ENCODE measurements around the gene ABHD12.

ABHD12 gene

GRCh38 chr20:25278636-25279361, 111.8 kb downstream of the ABHD12 start:
- Histone ChIP-seq H3K36me3 (ENCODE audit: control insufficient read depth in 2 of 2, insufficient read depth in 2 of 2, low read length in 2 of 2) (peaks cover 88 to 95% of the 10 kb centered on the region in 2 donors), H3K9ac (ENCODE audit: low read depth in 1 of 2, low read length in 2 of 2) (no peak overlapping the region), H3K27me3 (ENCODE audit: control insufficient read depth in 2 of 2, insufficient read depth in 2 of 2, low read length in 2 of 2) (no peaks in the 10 kb centered on the region), H3K27ac (ENCODE audit: low read depth in 2 of 2, low read length in 2 of 2) (peak overlapping the region in 1 of 2 donors; percentile 40), H3K4me1 (ENCODE audit: control insufficient read depth in 2 of 2, insufficient read depth in 2 of 2, low read length in 2 of 2) (peaks cover 0 to 10% of the 10 kb centered on the region in 2 donors), H3K4me3 (ENCODE audit: low read length in 2 of 2) (no peak overlapping the region), H3K9me3 (ENCODE audit: control insufficient read depth in 2 of 2, low read length in 2 of 2) (no peaks in the 10 kb centered on the region)

- peaks cover 91 to 97% of the 10 kb centered on the region in 2 donors for H3K36me3 ChIP-seq (ENCODE audit: control insufficient read depth in 2 of 2, insufficient read depth in 2 of 2, low read length in 2 of 2)
- H3K4me1 ChIP-seq (ENCODE audit: control insufficient read depth in 2 of 2, insufficient read depth in 2 of 2, low read length in 2 of 2), result peaks cover 0 to 10% of the 10 kb centered on the region in 2 donors
- no peaks in the 10 kb centered on the region for H3K9me3 ChIP-seq (ENCODE audit: control insufficient read depth in 2 of 2, low read length in 2 of 2)
- no peaks in the 10 kb centered on the region for H3K27me3 ChIP-seq (ENCODE audit: control insufficient read depth in 2 of 2, insufficient read depth in 2 of 2, low read length in 2 of 2)
- no peak overlapping the region for H3K4me3 ChIP-seq (ENCODE audit: low read length in 2 of 2)
- peak overlapping the region in 1 of 2 donors; percentile 62 for H3K27ac ChIP-seq (ENCODE audit: low read depth in 2 of 2, low read length in 2 of 2)
- no peak overlapping the region for H3K9ac ChIP-seq (ENCODE audit: low read depth in 1 of 2, low read length in 2 of 2)
Measured at GRCh38 chr20:25277941-25278521, 112.6 kb downstream of the ABHD12 start.

GRCh38 chr20:25277051-25277801, 113.4 kb downstream of the ABHD12 start:
- Histone ChIP-seq H3K27me3 (ENCODE audit: control insufficient read depth in 2 of 2, insufficient read depth in 2 of 2, low read length in 2 of 2) (no peaks in the 10 kb centered on the region), H3K9ac (ENCODE audit: low read depth in 1 of 2, low read length in 2 of 2) (no peak overlapping the region), H3K27ac (ENCODE audit: low read depth in 2 of 2, low read length in 2 of 2) (peak overlapping the region in 1 of 2 donors; percentile 62), H3K4me1 (ENCODE audit: control insufficient read depth in 2 of 2, insufficient read depth in 2 of 2, low read length in 2 of 2) (peaks cover 0 to 10% of the 10 kb centered on the region in 2 donors), H3K9me3 (ENCODE audit: control insufficient read depth in 2 of 2, low read length in 2 of 2) (no peaks in the 10 kb centered on the region), H3K4me3 (ENCODE audit: low read length in 2 of 2) (no peak overlapping the region), H3K36me3 (ENCODE audit: control insufficient read depth in 2 of 2, insufficient read depth in 2 of 2, low read length in 2 of 2) (peaks cover 91 to 96% of the 10 kb centered on the region in 2 donors)

- Histone ChIP-seq H3K9ac (ENCODE audit: low read depth in 1 of 2, low read length in 2 of 2) (no peak overlapping the region), H3K4me1 (ENCODE audit: control insufficient read depth in 2 of 2, insufficient read depth in 2 of 2, low read length in 2 of 2) (peaks cover 0 to 10% of the 10 kb centered on the region in 2 donors), H3K27me3 (ENCODE audit: control insufficient read depth in 2 of 2, insufficient read depth in 2 of 2, low read length in 2 of 2) (no peaks in the 10 kb centered on the region), H3K9me3 (ENCODE audit: control insufficient read depth in 2 of 2, low read length in 2 of 2) (no peaks in the 10 kb centered on the region), H3K27ac (ENCODE audit: low read depth in 2 of 2, low read length in 2 of 2) (no peak overlapping the region), H3K36me3 (ENCODE audit: control insufficient read depth in 2 of 2, insufficient read depth in 2 of 2, low read length in 2 of 2) (peaks cover 92 to 96% of the 10 kb centered on the region in 2 donors), H3K4me3 (ENCODE audit: low read length in 2 of 2) (no peak overlapping the region)
Measured at GRCh38 chr20:25276533-25277050, 114.0 kb downstream of the ABHD12 start.

GRCh38 chr20:25275813-25276532, 114.7 kb downstream of the ABHD12 start:
- H3K4me3 ChIP-seq (ENCODE audit: low read length in 2 of 2), result no peak overlapping the region
- peaks cover 92 to 96% of the 10 kb centered on the region in 2 donors for H3K36me3 ChIP-seq (ENCODE audit: control insufficient read depth in 2 of 2, insufficient read depth in 2 of 2, low read length in 2 of 2)
- H3K27ac ChIP-seq (ENCODE audit: low read depth in 2 of 2, low read length in 2 of 2), result no peak overlapping the region
- no peak overlapping the region for H3K9ac ChIP-seq (ENCODE audit: low read depth in 1 of 2, low read length in 2 of 2)
- no peaks in the 10 kb centered on the region for H3K27me3 ChIP-seq (ENCODE audit: control insufficient read depth in 2 of 2, insufficient read depth in 2 of 2, low read length in 2 of 2)
- H3K9me3 ChIP-seq (ENCODE audit: control insufficient read depth in 2 of 2, low read length in 2 of 2), result no peaks in the 10 kb centered on the region
- H3K4me1 ChIP-seq (ENCODE audit: control insufficient read depth in 2 of 2, insufficient read depth in 2 of 2, low read length in 2 of 2), result peaks cover 0 to 10% of the 10 kb centered on the region in 2 donors

GRCh38 chr20:25274891-25275812, 115.5 kb downstream of the ABHD12 start:
- Histone ChIP-seq H3K9me3 (ENCODE audit: control insufficient read depth in 2 of 2, low read length in 2 of 2) (no peaks in the 10 kb centered on the region), H3K36me3 (ENCODE audit: control insufficient read depth in 2 of 2, insufficient read depth in 2 of 2, low read length in 2 of 2) (peaks cover 90 to 95% of the 10 kb centered on the region in 2 donors), H3K4me1 (ENCODE audit: control insufficient read depth in 2 of 2, insufficient read depth in 2 of 2, low read length in 2 of 2) (peaks cover 0 to 10% of the 10 kb centered on the region in 2 donors), H3K9ac (ENCODE audit: low read depth in 1 of 2, low read length in 2 of 2) (no peak overlapping the region), H3K27ac (ENCODE audit: low read depth in 2 of 2, low read length in 2 of 2) (no peak overlapping the region), H3K27me3 (ENCODE audit: control insufficient read depth in 2 of 2, insufficient read depth in 2 of 2, low read length in 2 of 2) (no peaks in the 10 kb centered on the region), H3K4me3 (ENCODE audit: low read length in 2 of 2) (no peak overlapping the region)

GRCh38 chr20:25274481-25274880, 116.2 kb downstream of the ABHD12 start:
- H3K4me3 ChIP-seq (ENCODE audit: low read length in 2 of 2), result no peak overlapping the region
- H3K27me3 ChIP-seq (ENCODE audit: control insufficient read depth in 2 of 2, insufficient read depth in 2 of 2, low read length in 2 of 2), result no peaks in the 10 kb centered on the region
- H3K9me3 ChIP-seq (ENCODE audit: control insufficient read depth in 2 of 2, low read length in 2 of 2), result no peaks in the 10 kb centered on the region
- H3K9ac ChIP-seq (ENCODE audit: low read depth in 1 of 2, low read length in 2 of 2), result no peak overlapping the region
- peaks cover 89 to 94% of the 10 kb centered on the region in 2 donors for H3K36me3 ChIP-seq (ENCODE audit: control insufficient read depth in 2 of 2, insufficient read depth in 2 of 2, low read length in 2 of 2)
- peaks cover 0 to 10% of the 10 kb centered on the region in 2 donors for H3K4me1 ChIP-seq (ENCODE audit: control insufficient read depth in 2 of 2, insufficient read depth in 2 of 2, low read length in 2 of 2)
- H3K27ac ChIP-seq (ENCODE audit: low read depth in 2 of 2, low read length in 2 of 2), result no peak overlapping the region

- H3K4me1 ChIP-seq (ENCODE audit: control insufficient read depth in 2 of 2, insufficient read depth in 2 of 2, low read length in 2 of 2), result peaks cover 0 to 10% of the 10 kb centered on the region in 2 donors
- H3K4me3 ChIP-seq (ENCODE audit: low read length in 2 of 2), result no peak overlapping the region
- H3K27me3 ChIP-seq (ENCODE audit: control insufficient read depth in 2 of 2, insufficient read depth in 2 of 2, low read length in 2 of 2), result no peaks in the 10 kb centered on the region
- peaks cover 88 to 96% of the 10 kb centered on the region in 2 donors for H3K36me3 ChIP-seq (ENCODE audit: control insufficient read depth in 2 of 2, insufficient read depth in 2 of 2, low read length in 2 of 2)
- no peak overlapping the region for H3K9ac ChIP-seq (ENCODE audit: low read depth in 1 of 2, low read length in 2 of 2)
- no peaks in the 10 kb centered on the region for H3K9me3 ChIP-seq (ENCODE audit: control insufficient read depth in 2 of 2, low read length in 2 of 2)
- H3K27ac ChIP-seq (ENCODE audit: low read depth in 2 of 2, low read length in 2 of 2), result no peak overlapping the region
Measured at GRCh38 chr20:25273541-25274358, 116.9 kb downstream of the ABHD12 start.
